ENCODE data around the gene SNX25.

- TF ChIP-seq CTCF (IDR thresholded peaks at IDR 0.05 in 4 of 5, conservative IDR thresholded peaks at IDR 0.05 in 1 of 5) (no peak), POLR2A (IDR thresholded peaks at IDR 0.05) (no peak)
These were observed 149.6 kb downstream of the SNX25 start for GRCh38 chr4:185358959-185359358.

Data from gastrocnemius medialis (tissue), 4 donors.